ENCODE results near the gene ENTPD2.

- TF ChIP-seq EZH2 (IDR thresholded peaks at IDR 0.05) (no peak), FOXP2 (optimal IDR thresholded peaks at IDR 0.05; ENCODE audit: control extremely low read depth, extremely low read length, insufficient read depth) (no peak), POLR2AphosphoS5 (IDR thresholded peaks at IDR 0.05; ENCODE audit: borderline replicate concordance, low read depth, low read length) (no peak)
Observed at GRCh38 chr9:137012694-137013570, 40.9 kb downstream of the ENTPD2 start.

All from SK-N-MC (cell line).